GM18909 (cell line): ENCODE data around the gene CAP2.
"Not testable (repeated sequence)": the region's sequence is repeated elsewhere in the genome, so short reads cannot be mapped to it uniquely, and the experiment has no call there.

Experiments used
- ATAC-seq: cut with Tn5 transposase; IDR thresholded peaks from one replicate; pipeline ENCODE4 v1.9.1; 2021; ENCODE audit warnings: mild to moderate bottlenecking; ENCODE audit not compliant: unreplicated experiment, poor library complexity

Gene CAP2

GRCh38 chr6:17395112-17395511 lies 1.7 kb downstream of the CAP2 start:
- ATAC-seq, result no peak

- ATAC-seq, result no peak
Observed at GRCh38 chr6:17396256-17396655, 2.9 kb downstream of the CAP2 start.

GRCh38 chr6:17397764-17398194 lies 4.4 kb downstream of the CAP2 start:
- ATAC-seq, result no peak

GRCh38 chr6:17405181-17405943 lies 12.0 kb downstream of the CAP2 start:
- peak; percentile 79 for ATAC-seq

- ATAC-seq, result peak; percentile 26
Observed at GRCh38 chr6:17405944-17406245, 12.5 kb downstream of the CAP2 start.

GRCh38 chr6:17408081-17408480 lies 14.7 kb downstream of the CAP2 start:
- ATAC-seq, result no peak

- no peak for ATAC-seq
Observed at GRCh38 chr6:17410281-17410680, 16.9 kb downstream of the CAP2 start.

GRCh38 chr6:17413313-17413750 lies 19.9 kb downstream of the CAP2 start:
- no peak for ATAC-seq

- ATAC-seq, result not testable (repeated sequence)
Observed at GRCh38 chr6:17414395-17414794, 21.0 kb downstream of the CAP2 start.

- no peak for ATAC-seq
Observed at GRCh38 chr6:17415321-17415720, 21.9 kb downstream of the CAP2 start.

- ATAC-seq, result no peak
Observed at GRCh38 chr6:17416806-17417205, 23.4 kb downstream of the CAP2 start.

- no peak for ATAC-seq
Observed at GRCh38 chr6:17417817-17418216, 24.4 kb downstream of the CAP2 start.

- ATAC-seq, result no peak
Observed at GRCh38 chr6:17418281-17419188, 25.1 kb downstream of the CAP2 start.

GRCh38 chr6:17419189-17419575 lies 25.8 kb downstream of the CAP2 start:
- no peak for ATAC-seq

GRCh38 chr6:17420368-17420767 lies 27.0 kb downstream of the CAP2 start:
- ATAC-seq, result no peak

GRCh38 chr6:17421406-17421805 lies 28.0 kb downstream of the CAP2 start:
- no peak for ATAC-seq

GRCh38 chr6:17423026-17423425 lies 29.6 kb downstream of the CAP2 start:
- no peak for ATAC-seq

GRCh38 chr6:17427062-17427461 lies 33.7 kb downstream of the CAP2 start:
- ATAC-seq, result no peak

GRCh38 chr6:17427617-17428016 lies 34.2 kb downstream of the CAP2 start:
- no peak for ATAC-seq

- ATAC-seq, result not testable (repeated sequence)
Observed at GRCh38 chr6:17428595-17429120, 35.3 kb downstream of the CAP2 start.

- ATAC-seq, result no peak
Observed at GRCh38 chr6:17429383-17430061, 36.1 kb downstream of the CAP2 start.
